OCI-LY7 (cell line): Measurements from ENCODE around the gene GTPBP2. TPM values are rescaled to one million over a fixed set of nuclear protein-coding genes. Genes with fewer than 3 reads are reported as not detected.

Source experiments
- BruUV-seq: library from RNA; stranded (reverse); fragments of 400-500 nt; replicated peaks from 2 replicates; lab custom pipeline; 2021; lab: Mats Ljungman, UMichigan
- CTCF ChIA-PET: fragments of 300-600 bp; sonication (Branson Sonifier 250); formaldehyde crosslinking; loops from one replicate; lab custom pipeline; 2022; ENCODE audit warnings: antibody characterized with exemption; ENCODE audit not compliant: unreplicated experiment; lab: Charles Lee
- POLR2A ChIA-PET: fragments of 300-600 bp; sonication (Branson Sonifier 250); formaldehyde crosslinking; loops from one replicate; lab custom pipeline; 2022; ENCODE audit warnings: antibody characterized with exemption; lab: Charles Lee
- DNase-seq: peaks from one replicate; pipeline ENCODE4 v3.0.0-alpha.2; 2015; ENCODE audit warnings: low spot score
- H2AFZ ChIP-seq: fragments of 200-600 bp; sonication (generic), shearing (Covaris generic); 2 replicates; pipeline ENCODE4 v1.6.1; 2014; ENCODE audit warnings: mild to moderate bottlenecking, antibody characterized with exemption, low read length, moderate library complexity
- H3K27ac ChIP-seq: fragments of 200-600 bp; sonication (generic); 2 replicates; pipeline ENCODE4 v1.5.1; 2014; ENCODE audit warnings: mixed run types, low read depth, mild to moderate bottlenecking, moderate library complexity, low read length, inconsistent platforms; ENCODE audit not compliant: poor library complexity, severe bottlenecking
- H3K36me3 ChIP-seq: fragments of 200-600 bp; sonication (generic); 2 replicates; pipeline ENCODE4 v1.6.1; 2014; ENCODE audit warnings: mild to moderate bottlenecking, antibody characterized with exemption, low read length, moderate library complexity, mixed read lengths; ENCODE audit not compliant: insufficient read depth
- H3K4me1 ChIP-seq: fragments of 200-600 bp; sonication (generic); 2 replicates; pipeline ENCODE4 v1.5.1; 2014; ENCODE audit warnings: mild to moderate bottlenecking, low read length; ENCODE audit not compliant: insufficient read depth, poor library complexity, severe bottlenecking
- H3K4me2 ChIP-seq: fragments of 200-600 bp; sonication (generic); 2 replicates; pipeline ENCODE4 v1.6.1; 2014; ENCODE audit warnings: mild to moderate bottlenecking, low read length
- H3K4me3 ChIP-seq: fragments of 200-600 bp; sonication (generic); 2 replicates; pipeline ENCODE4 v1.5.1; 2014; ENCODE audit warnings: mild to moderate bottlenecking, low read depth, low read length; ENCODE audit not compliant: poor library complexity, severe bottlenecking
- H3K79me2 ChIP-seq: fragments of 200-600 bp; sonication (generic); 2 replicates; pipeline ENCODE4 v1.6.1; 2016; ENCODE audit warnings: low read depth, mild to moderate bottlenecking, low read length, moderate library complexity, mixed read lengths; ENCODE audit not compliant: insufficient read depth
- H3K9me2 ChIP-seq: fragments of 200-600 bp; sonication (generic); 2 replicates; pipeline ENCODE4 v1.6.1; 2016; ENCODE audit warnings: mild to moderate bottlenecking, low read length, mixed read lengths; ENCODE audit not compliant: insufficient read depth
- H3K9me3 ChIP-seq: fragments of 200-600 bp; sonication (generic); 2 replicates; pipeline ENCODE4 v1.6.1; 2014; ENCODE audit warnings: mild to moderate bottlenecking, mixed run types, low read length, mixed read lengths
- H4K20me1 ChIP-seq: fragments of 200-600 bp; sonication (generic); 2 replicates; pipeline ENCODE4 v1.6.1; 2014; ENCODE audit warnings: mild to moderate bottlenecking, antibody characterized with exemption, low read length, moderate library complexity, mixed read lengths; ENCODE audit not compliant: insufficient read depth
- EZH2phosphoT487 ChIP-seq: fragments of 200-600 bp; sonication (generic); IDR thresholded peaks from 2 replicates; pipeline ENCODE4 v1.6.1; 2018; ENCODE audit warnings: low read depth, borderline replicate concordance, mild to moderate bottlenecking, mixed run types, antibody characterized with exemption, low read length, moderate library complexity, mixed read lengths
- intact Hi-C: fragments of 100-400 bp; cut with micrococcal nuclease; formaldehyde crosslinking; loops from one replicate; pipeline ENCODE4 v1.10.0; 2022; ENCODE audit not compliant: unreplicated experiment
- total RNA-seq, 2 experiments: library from RNA; depleted of rRNA in 1 of 2; stranded (reverse); fragments of >200 nt in 1 of 2; shearing (Covaris generic) in 1 of 2; gene quantifications; 2 replicates each; pipeline ENCODE4 v1.2.3, GENCODE V29; 2014 to 2022
- TF ChIP-seq, protein P1 (sequence below): fragments of 200-600 bp; sonication (generic); conservative IDR thresholded peaks from 2 replicates; pipeline ENCODE4 v1.5.1; 2014; ENCODE audit warnings: mild to moderate bottlenecking, antibody characterized with exemption, low read length, moderate library complexity, mixed read lengths

GTPBP2 gene
- total RNA-seq, 2 experiments from 2014 or later: 64.8 to 86.5 TPM

DNA sequence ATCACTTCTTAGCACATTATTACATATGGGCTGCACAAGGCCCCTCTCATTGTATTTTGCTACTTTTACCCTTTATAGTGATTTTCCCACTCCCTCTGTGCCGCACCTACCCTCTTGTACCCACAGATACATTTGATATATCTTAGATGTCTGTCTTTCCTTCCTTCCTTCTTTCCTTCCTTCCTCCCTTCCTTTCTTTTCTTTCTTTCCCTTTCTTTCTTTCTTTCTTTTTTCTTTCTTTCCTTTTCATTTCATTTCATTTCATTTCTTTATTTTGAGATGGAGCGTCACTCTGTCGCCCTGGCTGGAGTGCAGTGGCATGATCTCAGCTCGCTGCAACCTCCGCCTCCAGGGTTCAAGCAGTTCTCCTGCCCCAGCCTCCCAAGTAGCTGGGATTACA is 40.9 kb downstream of the GTPBP2 start:
- Histone ChIP-seq H3K36me3 (peaks cover 98% of the 10 kb centered on the region), H3K4me2 (no peak overlapping the region), H3K79me2 (peaks cover 8% of the 10 kb centered on the region), H4K20me1 (0 out of 2 replicates have a peak, but pooled peaks cover 5% of the 10 kb centered on the region), H3K27ac (no peak overlapping the region), H3K9me3 (no peaks in the 10 kb centered on the region), H2AFZ (no peak overlapping the region), H3K9me2 (no peaks in the 10 kb centered on the region), H3K4me3 (no peak overlapping the region), H3K4me1 (no peaks in the 10 kb centered on the region)
- TF ChIP-seq, protein P1, sequence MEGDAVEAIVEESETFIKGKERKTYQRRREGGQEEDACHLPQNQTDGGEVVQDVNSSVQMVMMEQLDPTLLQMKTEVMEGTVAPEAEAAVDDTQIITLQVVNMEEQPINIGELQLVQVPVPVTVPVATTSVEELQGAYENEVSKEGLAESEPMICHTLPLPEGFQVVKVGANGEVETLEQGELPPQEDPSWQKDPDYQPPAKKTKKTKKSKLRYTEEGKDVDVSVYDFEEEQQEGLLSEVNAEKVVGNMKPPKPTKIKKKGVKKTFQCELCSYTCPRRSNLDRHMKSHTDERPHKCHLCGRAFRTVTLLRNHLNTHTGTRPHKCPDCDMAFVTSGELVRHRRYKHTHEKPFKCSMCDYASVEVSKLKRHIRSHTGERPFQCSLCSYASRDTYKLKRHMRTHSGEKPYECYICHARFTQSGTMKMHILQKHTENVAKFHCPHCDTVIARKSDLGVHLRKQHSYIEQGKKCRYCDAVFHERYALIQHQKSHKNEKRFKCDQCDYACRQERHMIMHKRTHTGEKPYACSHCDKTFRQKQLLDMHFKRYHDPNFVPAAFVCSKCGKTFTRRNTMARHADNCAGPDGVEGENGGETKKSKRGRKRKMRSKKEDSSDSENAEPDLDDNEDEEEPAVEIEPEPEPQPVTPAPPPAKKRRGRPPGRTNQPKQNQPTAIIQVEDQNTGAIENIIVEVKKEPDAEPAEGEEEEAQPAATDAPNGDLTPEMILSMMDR: no peak
- no peak for TF ChIP-seq EZH2phosphoT487
- DNase-seq: no peak
- POLR2A ChIA-PET: no interaction called here
- no TSS peak for BruUV-seq
- CTCF ChIA-PET: no interaction called here
- intact Hi-C loops: no loop called here

DNA sequence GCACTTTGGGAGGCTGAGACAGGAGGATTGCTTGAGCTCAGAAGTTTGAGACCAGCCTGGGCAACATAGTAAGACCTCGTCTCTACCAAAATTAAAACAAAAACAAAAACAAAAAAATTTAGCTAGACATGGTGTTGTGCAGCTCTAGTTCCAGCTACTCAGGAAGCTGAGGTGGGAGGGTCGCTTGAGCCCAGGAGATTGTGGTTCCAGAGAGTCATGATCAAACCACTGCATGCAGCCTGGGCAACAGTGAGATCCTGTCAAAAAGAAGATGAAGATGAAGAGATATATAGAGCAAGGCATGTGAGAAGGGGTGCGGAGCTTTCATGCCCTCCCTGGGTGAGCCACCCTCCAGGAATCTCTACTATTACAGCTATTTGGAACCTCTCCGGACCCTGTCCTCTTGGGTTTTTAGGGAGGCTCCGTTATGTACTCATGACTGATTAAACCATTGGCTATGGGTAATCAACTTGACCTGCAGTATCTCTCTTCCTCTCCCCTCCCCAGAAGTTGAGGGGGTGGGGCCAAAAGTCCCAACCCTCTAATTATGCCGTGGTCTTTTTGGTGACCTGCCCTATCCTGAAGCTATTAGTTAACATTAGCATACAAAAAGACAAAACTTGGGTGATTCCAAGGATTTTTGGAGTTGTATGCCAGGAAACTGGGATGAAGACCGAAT is 44.0 kb downstream of the GTPBP2 start:
- no peak overlapping the region for H3K4me2 ChIP-seq
- H3K9me2 ChIP-seq: no peaks in the 10 kb centered on the region
- ChIA-PET POLR2A (interaction anchor here (0.6 kb wide), 1 partner anchor 39 kb away, joined by 3 read pairs; no protein-coding TSS in a partner anchor), CTCF (interaction anchor here (0.6 kb wide), 1 partner anchor 129 kb away, joined by 3 read pairs; no protein-coding TSS in a partner anchor)
- H3K27ac ChIP-seq: no peak overlapping the region
- H3K4me3 ChIP-seq: no peak overlapping the region
- BruUV-seq: no TSS peak
- H3K9me3 ChIP-seq: no peaks in the 10 kb centered on the region
- H3K36me3 ChIP-seq: peaks cover 83% of the 10 kb centered on the region
- TF ChIP-seq, protein P1: no peak
- no peak for TF ChIP-seq EZH2phosphoT487
- 0 out of 2 replicates have a peak, but pooled peaks cover 5% of the 10 kb centered on the region for H4K20me1 ChIP-seq
- DNase-seq: no peak
- no peaks in the 10 kb centered on the region for H3K4me1 ChIP-seq
- intact Hi-C loops: no loop called here
- H2AFZ ChIP-seq: no peak overlapping the region
- H3K79me2 ChIP-seq: peaks cover 22% of the 10 kb centered on the region

GRCh38 chr6:43582911-43583310 is 46.2 kb downstream of the GTPBP2 start:
- peaks cover 14% of the 10 kb centered on the region for H4K20me1 ChIP-seq
- H3K79me2 ChIP-seq: peaks cover 38% of the 10 kb centered on the region
- TF ChIP-seq, protein P1: no peak
- no peak for TF ChIP-seq EZH2phosphoT487
- H3K36me3 ChIP-seq: peaks cover 80% of the 10 kb centered on the region
- no TSS peak for BruUV-seq
- H3K9me3 ChIP-seq: no peaks in the 10 kb centered on the region
- no peak overlapping the region for H3K4me2 ChIP-seq
- no peak overlapping the region for H3K27ac ChIP-seq
- peaks cover 16% of the 10 kb centered on the region for H3K4me1 ChIP-seq
- ChIA-PET POLR2A (interaction anchor here (1.3 kb wide), 1 partner anchor 46 kb away, joined by 6 read pairs; the partner anchor contains the start of gene GTPBP2), CTCF (no interaction called here)
- no peak for DNase-seq
- no peaks in the 10 kb centered on the region for H3K9me2 ChIP-seq
- intact Hi-C loops: no loop called here
- H3K4me3 ChIP-seq: no peak overlapping the region
- H2AFZ ChIP-seq: no peak overlapping the region
